ENCODE results near the gene REEP6. TPM values are rescaled to one million over a fixed set of nuclear protein-coding genes. Genes with fewer than 3 reads are reported as not detected.
"Not testable (repeated sequence)": the region's sequence is repeated elsewhere in the genome, so short reads cannot be mapped to it uniquely, and the experiment has no call there.

Gene REEP6
- total RNA-seq, 4 donors from 2014 or later = 4.2 to 8.5 (median 5.9) TPM

DNA sequence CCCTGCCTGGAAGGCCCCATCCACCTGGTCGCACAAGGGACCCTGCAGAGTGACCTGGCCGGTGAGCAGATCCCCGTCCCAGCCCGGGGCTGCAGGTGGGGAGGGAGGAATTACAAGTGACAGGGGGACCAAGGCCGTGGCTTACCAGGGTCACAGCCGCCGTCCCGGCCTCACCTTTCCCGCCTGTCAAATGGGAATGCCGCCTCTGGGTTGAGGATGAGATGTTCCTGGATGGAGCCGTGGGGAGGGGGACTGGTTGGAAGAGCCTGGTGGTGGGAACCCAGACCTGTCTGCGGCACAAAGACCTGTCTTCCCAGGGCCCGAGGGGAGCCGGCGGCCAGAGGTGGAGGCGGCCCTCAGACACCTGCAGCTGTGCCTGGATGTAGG is 38.4 kb downstream of the REEP6 start:
- H3K27me3 ChIP-seq = no peaks in the 10 kb centered on the region
- 77% methylated on average over 16 of the region's 16 CpGs; no CpG with 5 or more reads in 1 of the 2 donors for WGBS, 2 donors

GRCh38 chr19:1530856-1531255 is 39.9 kb downstream of the REEP6 start:
- H3K27ac ChIP-seq; H3K4me3 ChIP-seq (replicated peaks in 1 of 3); DNase-seq; H3K4me1 ChIP-seq; H3K9me3 ChIP-seq; H3K36me3 ChIP-seq; intact Hi-C loops (cut with DNase I); H3K27me3 ChIP-seq: not testable (repeated sequence)
- WGBS, 2 donors = 90% methylated on average over 11 of the region's 11 CpGs

More for the DNA sequence above, 38.4 kb downstream of the REEP6 start:
- Histone ChIP-seq H3K4me3 (replicated peaks in 1 of 3) (no peak overlapping the region), H3K4me1 (no peaks in the 10 kb centered on the region), H3K9me3 (no peaks in the 10 kb centered on the region), H3K27ac (no peak overlapping the region), H3K36me3 (no peaks in the 10 kb centered on the region)
- no peak for DNase-seq
- TF ChIP-seq POLR2A (IDR thresholded peaks at IDR 0.05) = no peak
- TF ChIP-seq, protein P1, sequence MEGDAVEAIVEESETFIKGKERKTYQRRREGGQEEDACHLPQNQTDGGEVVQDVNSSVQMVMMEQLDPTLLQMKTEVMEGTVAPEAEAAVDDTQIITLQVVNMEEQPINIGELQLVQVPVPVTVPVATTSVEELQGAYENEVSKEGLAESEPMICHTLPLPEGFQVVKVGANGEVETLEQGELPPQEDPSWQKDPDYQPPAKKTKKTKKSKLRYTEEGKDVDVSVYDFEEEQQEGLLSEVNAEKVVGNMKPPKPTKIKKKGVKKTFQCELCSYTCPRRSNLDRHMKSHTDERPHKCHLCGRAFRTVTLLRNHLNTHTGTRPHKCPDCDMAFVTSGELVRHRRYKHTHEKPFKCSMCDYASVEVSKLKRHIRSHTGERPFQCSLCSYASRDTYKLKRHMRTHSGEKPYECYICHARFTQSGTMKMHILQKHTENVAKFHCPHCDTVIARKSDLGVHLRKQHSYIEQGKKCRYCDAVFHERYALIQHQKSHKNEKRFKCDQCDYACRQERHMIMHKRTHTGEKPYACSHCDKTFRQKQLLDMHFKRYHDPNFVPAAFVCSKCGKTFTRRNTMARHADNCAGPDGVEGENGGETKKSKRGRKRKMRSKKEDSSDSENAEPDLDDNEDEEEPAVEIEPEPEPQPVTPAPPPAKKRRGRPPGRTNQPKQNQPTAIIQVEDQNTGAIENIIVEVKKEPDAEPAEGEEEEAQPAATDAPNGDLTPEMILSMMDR (IDR thresholded peaks at IDR 0.05) = no peak
- intact Hi-C loops (cut with DNase I) = loop anchor here (10.0 kb wide), 1 partner anchor 245 kb away; the partner anchor contains the start of gene EFNA2

DNA sequence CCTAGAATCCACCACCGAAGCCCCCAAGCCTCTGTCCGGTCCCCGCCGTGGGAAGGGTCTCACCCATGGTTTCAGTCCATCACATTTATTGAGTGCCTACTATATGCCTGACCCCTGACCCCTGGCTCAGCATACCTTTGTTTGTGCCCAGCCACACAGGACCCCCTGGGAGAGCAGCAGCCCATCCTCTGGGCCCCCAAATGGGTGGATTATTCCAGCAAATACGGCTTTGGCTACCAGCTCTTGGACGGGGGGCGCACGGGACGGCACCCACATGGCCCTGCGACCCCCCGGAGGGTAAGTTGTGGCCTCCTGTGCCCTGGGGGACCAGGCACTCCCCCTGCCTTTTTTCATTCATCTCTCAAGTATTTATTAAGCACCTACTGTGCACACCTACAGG is 40.6 kb downstream of the REEP6 start:
- no peaks in the 10 kb centered on the region for H3K4me1 ChIP-seq
- intact Hi-C loops (cut with DNase I) = no loop called here
- DNase-seq = no peak
- H3K27me3 ChIP-seq = no peaks in the 10 kb centered on the region
- H3K9me3 ChIP-seq = no peaks in the 10 kb centered on the region
- no peaks in the 10 kb centered on the region for H3K36me3 ChIP-seq
- no peak for TF ChIP-seq POLR2A (IDR thresholded peaks at IDR 0.05)
- TF ChIP-seq, protein P1 (IDR thresholded peaks at IDR 0.05) = no peak
- H3K27ac ChIP-seq = no peak overlapping the region
- H3K4me3 ChIP-seq (replicated peaks in 1 of 3) = no peak overlapping the region
- WGBS, 2 donors = 85 to 89% methylated on average over 11 of the region's 11 CpGs

DNA sequence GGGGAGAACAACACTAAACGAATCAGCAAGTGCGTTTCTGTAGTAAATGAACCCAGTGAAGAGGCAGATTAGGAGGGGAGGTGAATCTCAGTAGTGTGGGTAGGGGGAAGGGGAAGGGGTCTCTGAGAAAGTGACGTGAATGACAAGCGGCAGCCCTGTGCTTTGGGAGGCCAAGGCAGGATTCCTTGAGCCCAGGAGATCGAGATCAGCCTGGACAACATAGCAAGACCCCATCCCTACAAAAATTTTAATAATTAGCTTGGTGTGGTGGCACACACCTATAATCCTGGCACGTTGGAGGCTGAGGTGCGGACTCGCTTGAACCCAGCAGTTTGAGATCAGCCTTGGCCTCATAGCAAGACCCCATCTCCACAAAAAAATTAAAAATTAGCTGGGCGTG is 41.0 kb downstream of the REEP6 start:
- H3K4me3 ChIP-seq (replicated peaks in 1 of 3) = no peak overlapping the region
- TF ChIP-seq POLR2A (IDR thresholded peaks at IDR 0.05) = no peak
- TF ChIP-seq, protein P1 (IDR thresholded peaks at IDR 0.05) = no peak
- H3K4me1 ChIP-seq = no peaks in the 10 kb centered on the region
- H3K9me3 ChIP-seq = no peaks in the 10 kb centered on the region
- 89 to 91% methylated on average over 9 of the region's 9 CpGs for WGBS, 2 donors
- H3K36me3 ChIP-seq = no peaks in the 10 kb centered on the region
- H3K27ac ChIP-seq = no peak overlapping the region
- no peak for DNase-seq
- intact Hi-C loops (cut with DNase I) = no loop called here
- no peaks in the 10 kb centered on the region for H3K27me3 ChIP-seq

DNA sequence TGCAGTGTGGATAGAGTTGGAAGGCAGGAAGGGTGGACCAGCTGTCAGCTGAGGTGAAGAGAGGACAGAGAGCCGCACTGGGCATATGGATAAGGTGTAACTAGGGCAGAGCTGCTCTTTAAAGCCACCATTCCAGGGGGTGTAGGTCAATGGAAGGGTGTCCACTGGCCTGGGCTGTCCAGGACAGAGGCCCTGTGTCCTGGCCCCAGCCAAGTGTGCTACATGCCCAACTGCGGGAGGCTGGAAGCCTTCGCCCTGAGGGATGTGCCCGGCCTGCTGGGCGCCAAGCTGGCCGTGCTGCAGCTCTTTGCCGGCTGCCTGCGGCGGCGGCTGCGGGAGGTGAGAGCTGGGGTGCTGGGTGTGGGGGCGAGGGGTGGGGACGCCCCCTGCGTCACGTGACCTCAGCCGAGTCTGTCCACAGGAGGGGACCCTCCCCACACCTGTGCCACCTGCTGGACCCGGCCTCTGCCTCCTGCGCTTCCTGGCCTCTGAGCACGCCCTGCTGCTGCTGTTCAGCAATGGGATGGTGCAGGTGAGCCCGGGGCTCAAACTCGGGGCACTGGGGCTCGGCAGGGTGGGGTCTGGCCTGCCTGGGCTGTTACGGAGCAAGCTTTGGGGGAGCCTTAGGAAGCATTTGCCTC is 42.6 kb downstream of the REEP6 start:
- no peaks in the 10 kb centered on the region for H3K9me3 ChIP-seq
- no peaks in the 10 kb centered on the region for H3K4me1 ChIP-seq
- no peak overlapping the region for H3K27ac ChIP-seq
- no peaks in the 10 kb centered on the region for H3K27me3 ChIP-seq
- intact Hi-C loops (cut with DNase I) = no loop called here
- no peak overlapping the region for H3K4me3 ChIP-seq (replicated peaks in 1 of 3)
- 73 to 86% methylated on average over 13 to 22 of the region's 23 CpGs for WGBS, 2 donors
- TF ChIP-seq POLR2A (IDR thresholded peaks at IDR 0.05) = no peak
- TF ChIP-seq, protein P1 (IDR thresholded peaks at IDR 0.05) = no peak
- no peak for DNase-seq
- no peaks in the 10 kb centered on the region for H3K36me3 ChIP-seq

Data from thyroid gland (tissue), 4 donors.